DMS 273 treated with DMSO at 0.1 percent for 48 hours (cell line): ENCODE measurements around the gene CHI3L2.
A peak's percentile ranks its signal among the peaks of the same experiment; 100 is the strongest.

Experiments
- DNase-seq: peaks from one replicate; lab custom pipeline; 2025; lab: John Stamatoyannopoulos, UW

CHI3L2 gene

DNA sequence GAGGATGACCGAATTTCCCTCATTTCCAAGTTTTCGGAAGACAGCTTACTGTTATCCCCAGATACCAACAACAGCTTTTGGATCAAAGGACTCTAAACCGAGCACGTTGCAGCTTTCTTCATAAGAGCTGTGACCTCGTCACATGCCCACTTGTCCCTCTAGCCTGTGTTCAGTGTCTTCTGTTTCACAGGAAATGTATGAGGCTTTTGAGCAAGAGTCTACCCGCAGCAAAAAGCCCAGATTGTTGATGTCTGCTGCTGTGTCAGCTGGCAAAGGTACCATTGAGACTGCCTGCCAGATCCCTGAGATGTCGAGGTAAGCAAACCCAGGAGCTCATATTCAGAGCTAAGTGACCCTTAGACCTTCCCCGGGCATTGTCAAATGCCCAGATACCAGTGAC is 24.1 kb downstream of the CHI3L2 start:
- DNase-seq = no peak

DNA sequence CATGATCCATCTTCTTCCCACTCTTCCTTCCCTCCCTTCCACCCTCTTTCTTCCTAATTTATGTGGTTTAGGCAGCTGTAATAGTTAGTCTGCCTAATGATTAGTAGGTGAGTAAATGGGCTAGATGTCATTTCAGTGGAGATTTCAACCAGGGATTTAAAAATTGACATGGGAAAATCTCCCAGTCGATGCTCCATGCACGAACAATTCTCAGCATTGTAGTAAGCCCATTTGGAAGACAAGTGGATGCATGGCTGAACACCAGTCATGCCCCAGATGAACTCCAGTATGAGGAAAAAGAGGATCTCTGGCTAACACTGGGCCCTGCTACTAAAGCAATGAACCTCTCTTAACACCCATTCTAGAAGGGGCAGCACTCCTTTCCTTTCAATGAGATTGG is 25.3 kb downstream of the CHI3L2 start:
- no peak for DNase-seq

DNA sequence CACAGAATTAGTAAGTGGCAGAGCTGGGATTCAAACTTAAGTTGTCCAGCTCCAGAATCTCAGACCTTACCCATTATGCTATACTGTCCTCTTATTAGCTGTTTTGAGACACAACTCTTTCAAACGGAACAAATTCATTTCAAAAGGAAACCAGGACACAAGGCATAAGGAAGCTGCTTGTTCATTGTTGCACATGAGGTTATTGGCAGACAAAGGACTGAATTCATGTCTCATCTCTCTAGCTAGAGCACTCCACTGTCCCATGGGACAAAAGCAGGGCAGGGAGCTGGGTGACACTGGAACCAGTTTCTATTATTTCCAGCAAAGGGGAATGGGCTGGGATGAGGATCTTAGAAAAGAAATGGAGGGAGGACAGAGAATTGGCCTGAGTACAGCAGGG is 26.4 kb downstream of the CHI3L2 start:
- DNase-seq = no peak

DNA sequence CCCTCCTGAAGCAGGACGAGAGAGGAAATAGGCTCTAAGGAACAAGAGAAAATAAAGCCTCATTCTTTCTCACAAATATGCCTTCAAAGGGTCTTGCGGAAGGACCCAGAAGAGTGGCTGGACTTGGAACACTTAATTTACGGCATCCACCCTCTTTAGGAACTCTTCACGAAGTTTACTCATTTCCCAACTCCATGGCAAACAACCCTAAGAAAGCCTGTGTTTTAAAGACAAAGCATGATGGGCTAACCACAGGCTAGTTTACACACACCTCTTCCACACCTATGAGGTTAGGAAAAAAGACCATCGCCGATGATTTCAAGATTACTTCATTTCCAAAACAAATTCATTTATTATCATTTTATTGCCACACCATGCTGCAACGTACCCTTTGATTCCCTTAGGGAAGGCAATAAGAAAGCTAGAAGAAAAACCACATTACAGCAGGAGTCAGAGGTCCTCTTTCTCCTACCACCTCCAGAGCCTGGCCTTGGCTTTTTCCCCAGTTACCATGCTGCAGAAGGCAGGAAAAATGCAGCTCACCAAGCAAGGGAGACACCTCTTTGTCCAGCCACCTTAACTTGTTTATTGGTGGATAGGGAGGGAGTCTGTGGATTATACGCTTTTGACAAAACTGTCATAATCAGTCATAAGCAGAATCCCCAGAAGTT is 29.6 kb downstream of the CHI3L2 start:
- no peak for DNase-seq

DNA sequence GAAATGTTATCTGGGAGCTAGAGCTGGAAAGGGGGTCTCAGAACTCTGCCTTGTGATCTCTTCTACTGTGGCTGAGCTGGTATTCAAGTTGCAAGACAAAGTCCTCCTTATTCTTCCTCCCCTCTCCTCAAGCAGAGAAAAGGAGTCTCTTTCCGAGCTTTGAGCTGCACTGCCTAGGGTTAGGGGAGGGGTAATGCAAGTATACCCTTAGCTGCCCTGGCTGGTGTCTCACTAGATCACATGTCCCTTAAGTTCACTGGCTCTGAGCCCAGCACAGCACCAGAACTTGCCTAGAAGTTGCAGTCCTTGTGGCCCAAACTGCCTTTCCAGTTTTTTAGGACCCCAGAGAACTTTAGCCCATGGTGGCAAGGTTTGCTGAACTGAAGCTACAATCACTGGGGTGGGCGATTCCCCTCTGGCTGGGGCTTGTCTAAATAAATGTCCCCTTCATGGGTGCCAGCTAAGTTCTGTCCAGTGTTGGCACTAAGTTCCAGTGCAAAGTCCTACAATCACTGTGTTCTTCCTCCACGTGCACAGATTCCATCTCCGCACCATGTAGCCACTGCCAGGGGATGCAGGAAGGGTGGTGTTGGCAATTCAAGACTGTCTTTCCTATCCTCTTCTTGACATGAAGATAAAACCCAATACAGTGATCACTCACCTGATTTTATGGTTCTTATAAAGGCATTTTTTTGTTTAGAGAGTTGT is 40.4 kb downstream of the CHI3L2 start:
- DNase-seq = no peak

DNA sequence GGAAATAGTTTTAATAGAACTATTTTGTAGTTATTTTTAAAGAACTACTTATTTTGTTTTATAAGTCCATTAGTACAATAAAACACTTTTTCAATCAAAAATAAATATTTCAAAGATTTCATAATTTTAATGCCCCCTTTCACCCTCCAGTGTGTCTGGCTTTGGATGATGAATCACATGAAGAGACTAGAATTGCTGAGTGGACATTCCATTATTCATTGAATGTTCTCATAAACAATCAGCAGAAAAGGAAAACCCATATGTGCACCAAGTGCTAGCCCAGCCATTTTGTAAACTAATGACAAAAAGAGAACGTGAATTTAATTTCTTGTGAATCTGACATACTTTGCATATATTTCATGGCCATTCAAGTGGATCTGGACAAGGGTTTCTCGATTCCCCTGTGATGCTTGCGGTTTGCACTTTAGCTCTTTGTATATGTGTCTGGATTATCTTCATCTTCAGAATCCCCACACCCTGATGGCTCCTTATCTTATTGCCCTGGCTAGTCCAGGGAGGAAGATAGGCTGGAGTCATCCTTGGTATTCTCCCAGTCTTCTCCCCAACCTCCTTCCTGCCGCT is 42.4 kb downstream of the CHI3L2 start:
- DNase-seq = no peak

DNA sequence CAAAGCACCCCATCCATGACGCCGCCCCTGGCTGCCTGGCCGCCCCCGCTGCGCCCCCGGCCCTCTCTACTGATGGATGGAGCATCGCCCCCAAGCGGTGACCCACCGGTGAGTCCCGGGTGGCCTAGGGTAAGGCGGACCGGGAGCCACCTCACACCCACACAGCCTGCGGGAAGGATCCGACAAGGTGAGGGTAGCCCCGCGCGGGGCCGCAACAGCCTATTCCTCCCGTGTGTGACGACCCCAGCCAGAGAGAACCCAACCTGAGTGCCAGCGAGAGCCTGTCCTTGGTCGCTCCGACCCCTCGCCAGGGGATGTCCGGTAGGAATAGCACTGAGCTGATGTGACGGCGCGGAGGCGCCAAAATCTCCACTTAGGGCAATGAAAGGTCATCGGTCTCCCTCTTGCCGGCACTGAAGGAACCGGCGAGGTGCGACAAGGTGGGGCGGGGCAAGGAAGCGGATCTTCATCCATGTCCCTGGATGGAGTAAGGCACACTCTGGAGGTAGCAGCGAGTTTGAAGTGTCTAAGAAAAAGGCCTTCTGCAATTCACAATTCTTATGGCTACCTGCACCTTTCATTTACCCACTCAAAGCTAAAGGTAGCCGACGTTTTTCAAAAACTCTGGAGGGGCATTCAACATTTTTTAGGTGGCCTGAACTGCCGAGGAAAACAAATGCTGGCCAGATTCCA is 43.4 kb downstream of the CHI3L2 start:
- no peak for DNase-seq

DNA sequence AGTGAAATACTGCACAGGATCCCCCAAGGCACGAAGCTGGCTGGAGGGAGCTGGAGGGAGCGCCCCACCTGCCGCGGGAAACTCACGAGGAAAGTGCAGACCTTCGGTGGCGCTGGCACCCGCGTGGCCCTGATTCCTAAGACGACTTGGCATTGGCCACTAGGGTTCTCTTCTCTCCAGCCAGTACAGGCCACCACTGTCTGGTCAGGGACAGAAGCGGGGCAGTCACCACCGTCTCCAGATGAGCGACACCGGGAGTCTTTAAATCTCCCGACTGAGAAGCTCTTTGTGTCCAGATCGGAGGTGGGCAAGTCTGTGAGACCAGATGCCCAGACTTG is 43.9 kb downstream of the CHI3L2 start:
- DNase-seq = no peak

DNA sequence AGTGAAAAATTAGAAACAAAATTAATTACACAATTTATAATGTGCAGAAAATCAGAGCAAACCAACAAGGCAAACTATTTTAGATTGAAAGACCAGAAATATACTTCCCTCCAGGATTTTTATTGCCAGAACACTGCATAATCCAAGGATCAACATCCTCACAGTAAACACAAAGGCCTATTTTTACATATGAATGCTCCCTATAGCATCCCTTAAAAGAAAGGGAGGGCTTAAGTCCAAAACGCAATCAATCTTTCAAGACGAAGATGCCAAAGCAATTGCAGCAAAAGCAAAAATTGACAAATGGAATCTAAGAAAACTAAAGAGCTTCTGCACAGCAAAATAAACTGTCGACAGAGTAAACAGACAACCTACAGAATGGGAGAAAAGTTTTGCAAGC is 44.6 kb downstream of the CHI3L2 start:
- DNase-seq = no peak

DNA sequence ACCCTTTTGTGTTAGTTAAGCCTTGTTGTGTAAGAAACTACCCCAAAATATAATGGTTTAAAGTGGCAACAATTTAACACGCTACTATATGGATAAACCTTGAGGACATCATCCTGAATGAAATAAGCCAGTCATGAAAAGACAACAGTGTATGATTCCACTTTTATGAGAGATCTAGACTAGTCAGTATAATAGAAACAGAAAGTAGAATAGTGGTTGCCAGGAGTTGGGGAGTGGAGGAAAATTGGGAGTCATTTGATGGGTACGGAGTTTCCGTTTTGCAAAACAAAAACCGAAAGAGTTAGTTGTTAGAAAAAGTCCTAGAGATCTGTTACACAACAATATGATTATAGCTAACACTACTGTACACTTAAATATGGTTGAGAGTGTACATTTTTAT is 47.1 kb downstream of the CHI3L2 start:
- no peak for DNase-seq

DNA sequence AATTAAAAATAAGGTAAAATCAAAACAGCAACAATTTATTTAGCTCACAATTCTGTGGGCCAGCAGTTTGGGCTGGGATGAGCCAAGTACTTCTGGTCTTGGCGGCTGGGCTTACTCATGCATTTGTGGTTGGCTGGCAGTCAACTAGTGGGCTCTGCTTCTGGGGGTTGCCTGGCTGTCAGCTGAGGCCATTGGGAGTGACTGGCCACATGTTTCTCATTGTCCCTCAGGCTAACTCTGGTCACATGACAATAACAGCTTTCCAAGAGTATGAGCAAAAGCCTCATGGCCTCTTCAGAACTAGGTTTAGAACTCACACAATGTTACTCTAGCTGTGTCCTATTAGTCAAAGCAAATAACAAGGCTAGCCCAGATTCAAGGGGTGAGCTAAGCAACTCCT is 47.6 kb downstream of the CHI3L2 start:
- no peak for DNase-seq

DNA sequence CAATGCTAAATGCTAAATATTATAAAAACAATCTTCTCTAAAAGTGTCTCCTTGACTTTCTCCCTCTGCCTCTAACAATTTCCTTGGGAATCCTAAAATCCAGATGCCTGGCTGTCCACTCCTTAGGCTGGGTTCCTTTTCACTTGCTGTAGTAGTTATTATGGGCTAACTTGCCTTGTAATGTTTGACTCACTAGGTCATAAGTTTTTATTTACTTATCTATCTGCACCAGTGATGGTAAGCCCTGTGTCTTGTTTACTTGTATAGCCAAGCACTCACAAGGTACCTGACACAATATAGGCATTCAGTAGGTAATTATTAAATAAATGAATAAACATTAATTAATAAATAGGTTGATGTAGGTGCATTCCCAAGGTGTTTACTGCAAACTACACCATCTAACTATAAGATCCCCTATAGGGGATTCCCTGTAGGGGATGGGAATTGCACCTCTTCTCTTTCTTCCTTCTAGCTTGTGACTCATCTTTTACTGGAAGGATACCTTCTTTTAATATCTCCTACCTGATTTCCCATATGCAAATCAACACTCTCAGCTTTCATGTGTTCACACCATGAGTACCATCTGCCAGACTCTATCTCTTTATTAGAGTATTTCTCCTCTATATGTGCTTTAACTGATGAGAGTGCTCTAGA is 48.4 kb downstream of the CHI3L2 start:
- no peak for DNase-seq

DNA sequence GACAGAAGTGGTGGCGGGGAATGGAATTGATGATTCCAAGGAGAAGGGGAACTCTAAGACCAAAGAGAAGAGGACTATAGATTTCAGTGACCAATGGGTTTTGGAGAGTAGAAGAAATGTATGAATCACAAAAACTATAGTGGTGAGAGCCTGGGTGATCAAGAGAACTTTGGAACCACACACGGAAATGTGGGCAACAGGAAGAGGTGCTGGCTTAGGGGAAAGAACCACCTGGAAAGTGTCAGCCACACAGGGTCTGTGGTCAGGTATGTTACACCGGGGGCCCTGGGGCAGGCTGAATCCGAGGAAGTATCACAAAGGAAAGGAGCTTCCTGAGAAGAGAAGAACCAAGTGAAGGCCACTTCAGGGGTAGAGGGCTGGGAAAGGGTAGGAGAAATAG is 51.6 kb downstream of the CHI3L2 start:
- DNase-seq = no peak

DNA sequence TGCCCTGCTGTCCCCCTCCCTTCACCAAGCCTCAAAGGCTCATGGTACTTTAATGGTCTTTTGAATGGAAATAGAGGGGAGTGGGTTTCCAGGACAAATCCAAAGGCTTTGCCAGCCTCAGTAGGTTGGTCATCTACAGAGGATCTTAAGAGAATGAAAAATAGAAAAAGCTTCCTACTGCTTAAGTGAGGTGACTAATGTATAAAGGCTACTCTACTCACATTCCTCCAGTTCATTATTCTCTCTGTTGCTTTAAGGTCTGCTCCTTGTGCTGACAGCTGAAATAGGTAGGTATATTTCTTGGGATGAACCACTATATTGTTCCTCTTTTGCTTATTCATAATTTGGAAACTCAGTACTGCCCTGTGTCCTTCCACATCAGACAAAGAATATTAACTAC is 52.8 kb downstream of the CHI3L2 start:
- no peak for DNase-seq

DNA sequence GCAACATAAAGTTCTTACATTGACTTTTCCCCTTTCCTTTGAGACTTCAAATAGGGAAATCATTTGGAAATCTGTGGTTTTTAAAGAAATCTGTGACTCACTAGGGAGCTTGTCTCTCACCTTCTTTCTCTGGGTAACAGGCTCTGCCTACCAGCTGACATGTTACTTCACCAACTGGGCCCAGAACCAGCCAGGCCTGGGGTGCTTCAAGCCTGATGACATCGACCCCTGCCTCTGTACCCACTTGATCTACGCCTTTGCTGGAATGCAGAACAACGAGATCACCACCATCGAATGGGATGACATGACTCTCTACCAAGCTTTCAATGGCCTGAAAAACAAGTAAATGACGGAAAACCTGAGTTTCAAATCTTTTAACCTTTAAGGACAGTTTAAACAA is 53.9 kb downstream of the CHI3L2 start:
- no peak for DNase-seq

DNA sequence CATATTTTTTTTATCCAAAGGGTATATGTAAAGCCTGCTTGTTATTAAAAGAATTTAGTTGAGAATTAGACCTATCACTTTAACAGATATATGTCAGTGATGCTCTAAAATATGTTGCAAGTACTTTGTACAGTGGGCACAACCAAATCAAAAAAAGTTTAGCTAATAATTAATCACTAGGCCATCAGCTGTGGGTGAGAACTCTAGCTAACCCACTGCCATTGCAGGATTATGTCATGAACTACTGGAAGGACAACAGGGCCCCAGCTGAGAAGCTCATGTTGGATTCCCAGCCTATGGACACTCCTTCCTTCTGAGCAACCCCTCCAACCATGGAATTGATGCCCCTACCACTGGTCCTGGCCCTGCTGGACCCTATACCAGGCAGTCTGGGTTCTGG is 56.3 kb downstream of the CHI3L2 start:
- no peak for DNase-seq

DNA sequence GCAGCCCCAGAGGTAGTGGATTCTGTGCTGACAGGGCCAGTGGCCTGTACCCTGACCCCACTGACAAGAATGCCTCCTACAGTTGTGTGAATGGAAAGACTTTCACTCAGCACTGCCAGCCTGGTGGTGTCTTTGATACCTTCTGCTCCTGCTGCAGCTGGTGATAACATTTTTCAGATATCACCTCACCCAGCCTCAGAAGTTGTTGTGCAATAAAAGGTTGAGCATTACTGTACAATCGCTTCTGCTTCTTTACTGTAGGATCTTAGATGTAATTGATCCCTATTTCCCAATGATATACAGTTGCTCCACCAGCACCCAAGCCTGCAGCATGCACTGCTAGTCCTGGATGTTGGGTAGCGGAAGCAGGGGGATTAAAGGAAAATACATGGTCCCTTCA is 58.4 kb downstream of the CHI3L2 start:
- no peak for DNase-seq

DNA sequence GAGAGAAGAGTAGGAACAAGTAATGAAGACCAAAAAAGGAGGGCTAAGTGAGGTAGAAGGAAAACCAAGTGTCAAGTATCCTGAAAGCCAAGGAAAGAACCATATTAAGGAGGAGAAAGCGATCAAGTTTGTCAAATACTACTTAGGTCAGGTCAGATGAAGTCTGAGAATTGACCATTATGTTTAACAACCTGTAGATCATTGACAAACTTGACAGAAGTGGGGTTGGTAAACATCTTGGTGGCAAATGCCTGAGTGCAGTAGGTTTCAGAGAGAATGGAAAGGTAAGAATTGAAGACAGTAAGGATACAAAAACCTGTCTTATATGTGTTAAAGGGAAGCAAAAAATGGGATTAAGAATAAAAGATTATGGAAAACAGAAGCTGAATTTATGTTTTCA is 59.4 kb downstream of the CHI3L2 start:
- no peak for DNase-seq

DNA sequence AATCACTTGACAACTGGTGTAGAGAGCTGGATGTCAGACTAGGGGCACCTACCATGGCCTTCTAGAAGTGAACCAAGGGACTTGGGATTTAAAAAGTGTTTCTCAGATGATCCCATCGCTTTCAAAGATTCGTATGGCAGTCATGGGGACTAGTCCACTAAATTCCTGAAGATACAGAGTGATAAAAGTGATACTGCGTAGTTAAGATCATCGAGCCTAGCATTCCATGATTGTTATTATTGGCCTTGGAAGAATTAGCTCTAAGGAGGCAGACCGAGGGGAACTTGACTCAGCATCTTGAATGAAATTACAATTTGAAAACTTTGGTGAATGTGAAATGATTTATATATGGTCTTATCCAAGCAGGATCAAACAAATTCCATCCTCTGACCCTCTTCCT is 61.9 kb downstream of the CHI3L2 start:
- DNase-seq = no peak

DNA sequence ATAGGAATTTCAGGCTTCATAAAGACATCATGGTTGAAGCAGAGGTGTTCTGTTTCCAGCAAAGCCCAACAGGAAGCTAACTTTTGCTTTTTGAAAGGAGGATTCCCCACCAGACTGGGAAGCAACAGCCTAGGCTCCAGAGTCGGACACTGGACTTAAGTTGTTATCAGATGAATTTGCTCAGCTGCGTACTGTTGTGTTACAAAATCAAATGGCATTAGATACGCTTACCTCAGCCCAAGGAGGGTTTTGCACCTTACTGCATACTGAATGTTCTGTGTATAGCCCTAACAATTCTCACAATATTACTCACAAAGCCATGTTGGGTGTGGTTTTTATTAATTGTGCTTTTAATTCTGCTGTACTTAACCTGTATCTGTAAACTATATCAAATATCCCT is 62.6 kb downstream of the CHI3L2 start:
- no peak for DNase-seq

DNA sequence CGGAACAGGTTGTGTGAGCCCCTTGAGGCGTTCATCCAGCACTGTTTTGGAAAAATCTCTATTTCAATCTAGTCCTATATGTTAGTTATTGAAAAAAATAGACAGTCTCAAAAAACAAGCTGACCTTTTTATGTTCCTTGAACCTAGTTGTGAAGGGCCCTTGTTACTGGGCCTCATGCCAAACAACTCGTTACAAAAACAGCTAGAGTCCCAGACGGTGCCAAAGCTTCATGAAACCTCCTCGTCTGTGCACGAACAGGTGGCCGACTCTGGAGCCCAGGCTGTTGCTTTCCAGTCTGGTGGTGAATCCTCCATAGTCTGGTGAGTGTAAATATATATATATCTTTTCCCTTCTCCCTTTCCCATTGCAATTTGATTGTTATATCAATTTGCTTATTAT is 63.1 kb downstream of the CHI3L2 start, which contains the start of gene CHIA:
TSS of gene CHIA (plus strand) at position 222 of the 400 bp plus-strand sequence. CDS start 19,617 bp downstream, outside the sequence.
- DNase-seq = peak; percentile 79
